Measurements from ENCODE around the gene SARM1.
"Not testable (repeated sequence)": the region's sequence is repeated elsewhere in the genome, so short reads cannot be mapped to it uniquely, and the experiment has no call there.

SARM1 gene

GRCh38 chr17:28371245-28372202 lies at the start of gene SARM1:
Gene SARM1, plus strand, starts transcription at chr17:28371694. Its CDS starts 339 bp downstream, at chr17:28372033.
- FAIRE-seq: peak; percentile 52

DNA sequence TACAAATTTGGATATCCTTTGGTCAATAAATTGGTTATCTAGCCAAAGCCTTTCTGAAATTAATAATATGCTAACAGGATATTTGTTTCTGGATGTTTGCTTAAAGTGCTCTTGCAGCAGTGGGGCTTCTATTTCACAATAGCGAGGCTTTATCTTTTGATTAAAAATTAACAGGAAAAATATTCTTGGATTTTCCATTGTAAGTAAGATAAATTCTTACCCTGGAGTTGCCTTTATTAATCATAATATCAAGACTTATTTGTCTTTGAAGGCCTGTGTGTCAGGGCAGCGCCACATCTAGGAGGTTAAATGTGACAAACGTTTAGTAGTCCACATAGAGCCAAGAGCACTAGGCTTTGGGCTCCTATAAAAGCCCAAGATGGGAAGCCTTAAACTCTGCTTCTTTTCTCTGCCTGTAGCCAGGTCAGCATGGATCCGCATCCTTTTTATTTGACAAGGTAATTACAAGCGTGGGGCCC lies 47.2 kb upstream of the SARM1 start:
- no peak for FAIRE-seq

GRCh38 chr17:28324781-28325180 lies 46.7 kb upstream of the SARM1 start:
- FAIRE-seq: no peak

DNA sequence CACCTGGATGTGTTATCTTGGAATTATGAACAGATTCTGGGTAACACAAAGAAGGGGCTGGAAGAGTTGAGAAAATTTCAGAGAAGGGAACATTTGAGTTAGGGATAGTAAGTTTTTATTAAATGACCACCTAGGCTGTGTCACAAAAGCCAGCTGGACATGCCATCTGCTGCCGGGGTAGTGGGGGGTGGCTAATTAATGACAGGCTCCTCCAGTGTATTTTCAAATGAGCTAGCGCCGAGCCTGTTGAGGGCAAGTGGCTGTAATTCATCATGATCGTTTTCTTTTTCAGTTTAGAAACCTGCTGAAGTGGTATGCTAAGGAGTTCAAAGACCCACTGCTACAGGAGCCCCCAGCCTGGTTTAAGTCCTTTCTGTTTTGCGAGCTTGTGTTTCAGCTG lies 46.3 kb upstream of the SARM1 start:
- FAIRE-seq: no peak

GRCh38 chr17:28326114-28326513 lies 45.4 kb upstream of the SARM1 start:
- no peak for FAIRE-seq

DNA sequence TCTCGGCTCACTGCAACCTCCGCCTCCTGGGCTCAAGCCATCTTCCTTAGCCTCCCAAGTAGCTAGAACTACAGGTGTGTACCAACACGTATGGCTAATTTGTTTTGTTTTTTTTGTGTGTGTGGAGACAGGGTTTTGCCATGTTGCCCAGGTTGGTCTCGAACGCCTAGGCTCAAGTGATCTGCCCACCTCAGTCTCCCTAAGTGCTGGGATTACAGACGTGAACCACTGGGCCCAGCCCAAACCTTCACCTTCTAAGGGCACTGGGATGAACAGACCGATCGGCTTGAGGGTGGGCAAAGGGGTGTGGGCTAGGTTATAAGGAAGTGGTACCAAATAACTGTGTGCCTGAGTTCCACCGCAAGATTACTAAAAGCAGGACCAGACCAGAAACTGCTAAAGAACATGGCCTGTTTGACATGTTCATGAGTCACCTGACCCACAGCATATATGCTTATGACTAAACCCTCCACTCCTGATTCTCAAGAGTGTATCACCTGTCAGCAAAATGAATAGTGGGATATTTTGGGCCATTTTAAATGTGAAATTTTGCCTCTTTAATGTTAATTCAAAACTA lies 44.4 kb upstream of the SARM1 start:
- FAIRE-seq: no peak

DNA sequence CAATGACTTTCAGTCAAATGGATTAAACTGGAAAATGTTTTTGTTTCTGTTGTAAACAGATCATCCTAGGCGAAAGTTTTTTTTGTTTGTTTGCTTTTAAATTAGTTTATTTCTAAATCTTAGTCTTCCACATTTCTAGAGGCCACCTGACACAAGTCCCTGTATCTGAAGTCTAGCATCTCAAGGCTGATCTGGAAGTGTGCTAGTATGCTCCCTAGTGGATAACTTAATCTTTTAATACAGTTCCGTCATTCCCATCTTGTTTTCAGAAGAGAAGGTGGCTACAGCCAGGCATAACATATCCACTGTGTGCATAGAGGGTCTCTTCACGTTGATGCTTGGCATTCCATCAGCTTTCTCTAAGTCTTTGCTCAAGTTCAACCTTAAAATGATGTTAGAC lies 43.8 kb upstream of the SARM1 start:
- FAIRE-seq: no peak

- no peak for FAIRE-seq
Observed at GRCh38 chr17:28328325-28328724, 43.2 kb upstream of the SARM1 start.

DNA sequence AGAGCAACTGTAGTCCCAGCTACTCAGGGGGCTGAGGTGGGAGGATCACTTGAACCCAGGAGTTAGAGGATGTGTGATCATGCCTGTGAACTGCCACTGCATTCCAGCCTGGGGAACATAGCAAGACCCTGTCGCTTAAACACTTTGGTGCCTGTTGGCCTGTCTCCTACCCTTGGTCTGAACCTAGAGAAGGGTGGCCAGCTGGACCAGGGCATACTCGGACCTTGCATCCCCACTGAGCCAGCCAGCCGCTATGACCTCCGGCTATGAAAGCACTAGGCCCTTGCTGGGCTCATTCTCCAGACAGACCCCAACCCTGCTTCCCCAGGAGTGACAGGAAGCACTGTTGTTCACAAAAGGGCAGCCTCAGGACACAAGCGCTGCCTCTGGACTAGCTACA lies 40.8 kb upstream of the SARM1 start:
- FAIRE-seq: no peak

DNA sequence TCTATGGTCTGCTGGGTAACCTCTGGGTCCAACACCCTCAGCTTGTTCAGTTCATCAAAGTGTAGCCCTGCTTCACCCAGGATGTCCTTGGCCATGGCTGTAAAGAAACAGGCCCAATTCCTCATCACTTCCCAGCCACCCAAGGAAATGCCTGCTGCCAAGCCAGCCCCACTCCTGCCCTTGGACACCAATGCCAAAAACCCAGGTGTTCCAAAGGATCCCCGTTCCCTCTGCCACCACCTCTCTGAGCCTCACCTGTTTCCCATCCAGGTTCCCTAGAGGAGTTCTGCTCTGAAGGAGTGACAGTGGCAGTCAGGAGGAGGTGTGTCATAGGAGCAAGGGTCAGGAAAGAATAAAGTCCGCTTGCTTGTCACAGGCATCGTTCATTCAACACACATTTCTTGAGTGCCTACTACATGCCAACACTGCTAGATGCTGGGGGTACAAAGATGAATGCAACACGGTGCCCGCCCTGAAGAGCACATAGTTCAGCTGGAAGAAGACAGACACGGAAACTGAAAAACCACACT lies 39.5 kb upstream of the SARM1 start:
- FAIRE-seq: no peak

GRCh38 chr17:28333083-28333746 lies 38.3 kb upstream of the SARM1 start:
- FAIRE-seq: no peak

DNA sequence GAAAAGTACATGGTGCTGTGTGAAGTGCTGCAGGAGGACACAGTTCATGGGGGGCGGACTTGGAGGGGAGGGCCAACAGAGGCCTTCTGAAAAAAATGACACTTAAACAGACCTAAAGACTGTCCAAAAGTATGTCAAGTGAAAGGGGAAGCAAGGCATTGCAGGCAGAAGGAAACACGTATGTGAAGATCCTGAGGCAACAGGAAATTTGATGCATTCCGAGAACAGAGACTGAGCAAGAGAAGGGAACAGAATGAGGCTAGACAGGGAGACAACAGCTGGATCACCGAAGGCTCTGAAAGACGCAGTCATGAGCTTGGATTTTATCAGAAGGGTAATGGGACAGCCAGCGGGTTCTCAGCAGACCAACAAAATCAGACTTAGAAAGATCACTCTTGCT lies 37.3 kb upstream of the SARM1 start:
- no peak for FAIRE-seq

DNA sequence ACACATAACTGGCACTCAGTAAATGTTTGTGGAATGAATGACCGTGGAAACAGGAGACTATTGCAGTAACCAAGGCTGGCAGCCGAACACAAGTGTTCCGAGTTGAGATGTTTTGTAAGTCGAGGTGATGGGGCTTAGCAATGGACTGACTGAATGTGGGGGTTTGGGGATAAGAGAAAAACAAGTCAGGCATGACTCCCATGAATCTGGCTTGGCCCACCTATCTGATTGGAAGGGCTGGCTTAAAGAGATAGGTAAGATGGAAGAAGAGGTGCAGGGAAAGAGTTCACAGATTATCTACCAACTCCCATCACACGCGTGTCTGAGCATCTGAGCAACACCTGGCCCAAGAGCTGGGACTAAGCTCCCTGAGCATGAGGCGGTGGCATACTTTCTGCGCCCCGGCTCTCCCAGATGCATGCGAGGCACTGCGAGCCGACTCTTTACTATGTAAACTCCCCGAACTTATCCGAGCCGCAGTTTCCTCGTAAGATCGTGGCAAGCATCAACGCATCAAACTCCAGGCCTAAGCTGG lies 36.8 kb upstream of the SARM1 start:
- FAIRE-seq: no peak

DNA sequence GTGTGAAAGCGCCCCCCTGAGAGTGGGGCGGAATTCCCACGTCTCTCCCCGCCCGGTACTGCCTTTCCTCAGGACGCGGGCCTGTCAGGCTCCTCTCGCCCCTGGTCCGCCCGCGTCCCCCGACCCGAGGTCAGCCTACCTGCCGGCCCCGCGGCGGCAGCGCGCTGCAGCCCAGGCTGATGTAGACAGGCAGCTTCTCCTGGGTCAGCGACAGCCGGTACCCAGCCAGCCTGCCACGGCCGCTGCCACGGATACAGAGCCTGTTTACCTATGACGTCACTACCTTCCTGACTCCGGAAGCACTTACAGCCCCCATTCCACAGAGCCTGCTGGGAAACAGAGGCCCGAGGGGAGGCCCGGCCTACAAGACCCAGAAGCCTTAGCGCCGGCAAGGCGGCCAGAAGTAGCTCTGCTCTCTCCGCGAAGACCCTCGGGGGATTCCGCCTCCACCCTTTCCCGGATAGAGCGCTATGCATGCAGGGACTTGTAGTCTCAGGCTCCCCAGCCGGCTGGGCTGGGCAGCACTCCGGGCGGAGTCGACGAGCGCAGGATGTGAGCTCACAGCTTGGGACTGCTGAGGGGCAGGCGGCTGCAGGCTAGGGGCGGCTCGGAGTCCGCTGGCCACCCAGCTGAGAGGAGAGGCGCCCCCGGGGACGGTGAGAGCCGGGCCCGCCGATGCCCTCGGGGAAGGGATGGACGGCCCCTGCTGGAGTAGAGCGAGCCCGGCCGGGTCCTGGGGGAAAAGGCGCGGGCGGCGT lies 36.1 kb upstream of the SARM1 start, which contains the start of the genes IFT20 and TNFAIP1:
IFT20 (minus strand) TSS at position 272 of the 758 bp plus-strand sequence. CDS start 3,487 bp downstream, outside the sequence.
TNFAIP1 (plus strand) TSS at position 561 of the 758 bp plus-strand sequence. CDS start 3,761 bp downstream, outside the sequence.
- peak; percentile 99 for FAIRE-seq

DNA sequence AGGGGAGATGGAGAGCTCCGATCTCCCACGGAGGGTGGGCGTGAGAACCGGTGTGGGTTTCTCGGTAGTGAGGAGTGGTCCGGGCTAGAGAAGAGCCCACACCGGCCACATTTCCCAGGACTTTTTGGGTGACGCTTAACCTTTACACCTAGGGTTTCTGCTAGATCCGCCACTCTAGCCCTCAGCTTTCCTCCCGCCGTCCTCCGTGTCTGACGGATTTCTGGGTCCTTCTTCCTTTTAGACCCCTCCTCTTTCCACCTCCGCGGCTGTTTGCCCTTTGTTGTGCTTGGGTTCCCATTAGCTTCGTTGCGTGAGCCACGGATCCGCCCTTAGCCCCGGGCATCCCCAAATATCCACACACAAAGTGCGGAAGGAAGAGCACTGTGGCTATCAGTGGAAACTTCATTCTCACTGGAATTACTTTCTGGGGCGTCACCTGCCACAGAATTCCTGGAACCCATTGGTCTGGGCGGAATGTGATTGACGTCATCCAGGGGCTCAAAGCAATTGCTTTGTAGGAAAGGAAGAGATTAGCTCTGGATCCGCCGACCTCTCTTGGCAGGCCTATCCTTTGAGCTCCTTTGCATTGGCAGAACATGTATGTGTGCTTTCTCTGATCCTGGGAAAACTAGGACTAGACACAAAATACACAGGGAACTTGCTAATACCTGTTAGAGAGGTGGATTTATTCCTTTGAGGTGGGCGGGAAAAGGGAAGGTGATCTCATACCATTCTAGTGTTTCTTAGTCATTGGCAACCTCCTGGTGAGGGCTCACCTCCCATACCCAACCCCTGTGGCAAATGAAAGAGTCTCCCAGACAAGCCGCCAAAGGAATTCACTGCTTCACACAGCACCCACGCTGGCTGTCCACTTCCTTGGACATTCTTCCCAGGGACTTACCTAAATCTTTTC lies 35.3 kb upstream of the SARM1 start:
- FAIRE-seq: no peak

DNA sequence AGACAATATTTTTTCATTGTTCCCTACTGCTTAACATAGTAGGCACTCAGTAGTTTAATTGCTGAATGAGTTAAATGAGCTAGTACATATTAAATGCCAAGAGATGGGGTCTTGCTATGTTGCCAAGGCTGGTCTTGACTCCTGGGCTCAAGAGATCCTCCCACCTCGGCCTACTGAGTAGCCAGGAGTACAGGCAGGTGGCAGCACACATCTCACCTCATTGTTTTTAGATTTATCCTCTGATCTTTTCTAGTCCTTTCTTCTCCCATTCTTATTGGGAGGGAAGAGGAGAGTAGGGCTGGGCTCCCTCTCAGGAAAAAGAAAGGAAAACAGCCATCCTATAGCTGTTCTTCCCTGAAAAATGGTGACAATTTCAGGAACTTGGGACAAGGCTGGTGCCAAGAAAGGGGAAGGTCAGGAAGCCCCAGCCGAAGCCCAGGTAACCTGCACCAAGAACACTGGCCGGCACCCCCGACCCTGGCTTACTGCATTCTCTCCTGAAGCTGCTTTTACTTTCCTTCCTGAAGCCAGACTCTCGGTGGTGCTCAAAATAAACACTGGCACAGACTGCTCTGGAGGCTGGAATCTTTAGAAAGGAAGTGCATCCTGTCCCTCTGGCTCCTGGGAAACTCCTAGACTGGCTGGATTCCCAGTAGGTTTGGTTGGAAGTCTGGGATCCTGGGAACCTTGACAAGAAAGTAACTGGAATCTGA lies 33.3 kb upstream of the SARM1 start:
- FAIRE-seq: no peak

GRCh38 chr17:28338769-28339212 lies 32.7 kb upstream of the SARM1 start:
- not testable (repeated sequence) for FAIRE-seq

DNA sequence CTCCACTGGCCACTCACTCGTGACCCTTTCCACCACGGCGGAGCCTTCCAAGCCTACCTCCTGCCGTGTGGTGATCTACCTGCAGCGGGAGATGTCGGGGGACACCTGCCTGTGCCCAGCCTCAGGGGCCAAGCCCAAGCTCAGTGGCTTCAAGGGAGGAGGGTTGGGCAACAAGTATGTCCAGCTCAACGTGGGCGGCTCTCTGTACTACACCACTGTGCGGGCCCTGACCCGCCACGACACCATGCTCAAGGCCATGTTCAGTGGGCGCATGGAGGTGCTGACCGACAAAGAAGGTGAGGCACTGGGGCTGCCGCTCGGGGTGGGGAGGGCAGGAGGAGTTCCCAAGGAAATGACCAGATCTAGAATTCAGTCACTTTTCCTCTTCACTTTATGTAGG lies 32.1 kb upstream of the SARM1 start:
- no peak for FAIRE-seq

DNA sequence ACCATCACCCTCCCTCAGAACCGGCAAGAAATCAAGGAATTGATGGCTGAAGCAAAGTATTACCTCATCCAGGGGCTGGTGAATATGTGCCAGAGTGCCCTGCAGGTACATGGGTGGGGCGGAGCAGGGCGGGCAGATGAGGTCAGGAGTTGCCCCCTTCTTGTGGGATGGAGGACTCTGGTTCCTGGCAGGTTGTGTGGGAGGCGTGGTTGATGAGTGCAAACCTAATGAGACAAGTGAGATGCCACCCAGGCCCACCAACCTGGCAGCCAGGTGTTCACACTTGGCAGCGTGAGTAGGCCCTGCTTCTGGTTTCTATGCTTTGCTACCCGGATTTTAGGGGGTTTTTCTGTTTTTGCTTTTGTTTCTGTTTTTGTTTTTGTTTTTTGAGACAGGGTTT lies 31.1 kb upstream of the SARM1 start:
- FAIRE-seq: no peak

GRCh38 chr17:28341516-28341915 lies 30.0 kb upstream of the SARM1 start:
- no peak for FAIRE-seq

All from A204.1 (cell line).